Nucleus accumbens (tissue), 56 donors: Measurements from ENCODE around the gene PHAX.
"Not testable (repeated sequence)": the region's sequence is repeated elsewhere in the genome, so short reads cannot be mapped to it uniquely, and the experiment has no call there.

Experiments
- DNase-seq, 56 donors: peaks; one replicate each; lab custom pipeline; 2025; lab: John Stamatoyannopoulos, UW

PHAX gene

DNA sequence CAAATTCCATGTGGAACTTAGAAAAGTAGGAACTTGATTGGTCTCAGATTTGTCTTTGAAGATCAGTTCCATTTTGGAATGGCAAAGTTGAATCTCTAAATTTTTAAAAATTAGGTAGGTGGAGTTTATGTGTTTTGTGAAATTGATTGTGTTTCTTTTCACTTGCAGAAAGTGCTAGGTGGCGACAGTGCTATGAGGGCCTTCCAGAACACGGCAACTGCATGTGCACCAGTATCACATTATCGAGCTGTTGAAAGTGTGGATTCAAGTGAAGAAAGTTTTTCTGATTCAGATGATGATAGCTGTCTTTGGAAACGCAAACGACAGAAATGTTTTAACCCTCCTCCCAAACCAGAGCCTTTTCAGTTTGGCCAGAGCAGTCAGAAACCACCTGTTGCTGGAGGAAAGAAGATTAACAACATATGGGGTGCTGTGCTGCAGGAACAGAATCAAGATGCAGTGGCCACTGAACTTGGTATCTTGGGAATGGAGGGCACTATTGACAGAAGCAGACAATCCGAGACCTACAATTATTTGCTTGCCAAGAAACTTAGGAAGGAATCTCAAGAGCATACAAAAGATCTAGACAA lies 2.8 kb downstream of the PHAX start:
- no peak for DNase-seq

DNA sequence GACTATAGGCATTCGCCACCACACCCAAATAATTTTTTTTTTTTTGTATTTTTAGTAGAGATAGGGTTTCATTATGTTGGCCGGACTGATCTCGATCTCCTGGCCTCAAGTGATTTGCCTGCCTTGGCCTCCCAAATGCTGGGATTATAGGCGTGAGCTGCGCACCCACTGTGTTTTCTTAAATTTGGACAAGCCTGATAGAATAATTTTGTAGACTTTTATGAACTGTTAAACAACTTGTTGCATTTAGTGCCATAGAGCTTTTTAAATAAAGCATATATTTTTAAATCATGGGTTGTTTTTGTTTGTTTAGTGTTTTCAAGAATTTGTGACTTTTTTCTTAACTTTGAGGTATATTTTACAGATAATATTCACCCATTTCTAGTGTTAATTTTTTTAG lies 4.8 kb downstream of the PHAX start:
- DNase-seq, result no peak

DNA sequence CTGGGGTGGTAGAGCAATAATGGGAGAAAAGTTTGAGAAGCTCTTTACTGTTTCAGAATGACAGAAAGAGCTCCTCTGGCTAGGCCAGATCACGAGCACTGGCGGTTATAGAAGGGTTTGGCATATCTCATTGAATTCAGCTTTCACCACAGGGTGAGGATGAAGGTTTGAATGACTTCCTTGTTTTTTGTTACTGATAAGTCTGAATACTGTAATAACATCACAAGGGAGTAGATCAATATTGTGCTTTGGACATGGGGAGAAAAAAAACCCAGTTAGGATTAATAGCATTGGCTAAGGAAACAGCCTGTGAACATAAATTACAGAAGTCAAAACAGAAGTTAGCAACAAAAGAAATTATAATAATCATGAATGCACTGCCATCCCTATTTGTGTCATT lies 9.4 kb downstream of the PHAX start:
- no peak for DNase-seq

DNA sequence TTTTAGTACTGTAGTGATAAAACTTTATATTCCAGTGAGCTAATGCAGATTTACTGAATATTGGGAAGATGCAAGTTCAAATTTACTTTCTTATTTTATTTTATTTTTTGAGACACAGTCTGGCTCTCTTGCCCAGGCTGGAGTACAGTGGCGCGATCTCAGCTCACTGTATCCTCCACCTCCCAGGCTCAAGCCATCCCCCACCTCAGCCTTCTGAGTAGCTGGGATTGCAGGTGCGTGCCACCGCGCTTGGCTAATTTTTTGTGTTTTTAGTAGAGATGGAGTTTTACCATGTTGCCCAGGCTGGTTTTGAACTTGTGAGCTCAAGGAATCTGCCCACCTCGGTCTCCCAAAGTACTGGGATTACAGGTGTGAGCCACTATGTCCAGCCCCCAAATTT lies 9.9 kb downstream of the PHAX start:
- DNase-seq, result no peak

DNA sequence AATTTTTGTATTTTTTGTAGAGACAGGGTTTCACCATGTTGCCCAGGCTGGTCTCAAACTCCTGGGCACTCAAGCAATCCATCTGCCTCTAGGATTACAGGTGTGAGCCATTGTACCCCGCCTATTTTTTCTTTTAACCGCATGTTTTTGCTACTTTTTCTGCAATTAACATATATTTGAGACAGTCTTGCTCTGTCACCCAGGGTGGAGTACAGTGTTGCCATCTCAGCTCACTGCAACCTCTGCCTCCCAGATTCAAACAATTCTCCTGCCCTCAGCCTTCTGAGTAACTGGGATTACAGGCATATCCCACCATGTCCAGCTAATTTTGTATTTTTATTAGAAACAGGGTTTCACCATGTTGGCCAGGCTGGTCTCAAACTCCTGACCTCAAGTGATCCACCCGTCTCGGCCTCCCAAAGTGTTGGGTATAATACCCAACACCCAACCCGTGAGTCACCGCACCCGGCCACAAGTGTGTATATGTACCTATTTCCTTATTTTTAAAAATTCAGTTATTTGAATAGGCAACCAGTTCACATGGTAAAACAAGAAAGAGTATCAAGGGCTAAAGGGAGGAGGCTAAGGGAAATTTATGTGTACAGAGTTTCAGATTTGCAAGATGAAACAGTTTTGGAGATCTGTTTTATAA lies 13.3 kb downstream of the PHAX start:
- no peak for DNase-seq

DNA sequence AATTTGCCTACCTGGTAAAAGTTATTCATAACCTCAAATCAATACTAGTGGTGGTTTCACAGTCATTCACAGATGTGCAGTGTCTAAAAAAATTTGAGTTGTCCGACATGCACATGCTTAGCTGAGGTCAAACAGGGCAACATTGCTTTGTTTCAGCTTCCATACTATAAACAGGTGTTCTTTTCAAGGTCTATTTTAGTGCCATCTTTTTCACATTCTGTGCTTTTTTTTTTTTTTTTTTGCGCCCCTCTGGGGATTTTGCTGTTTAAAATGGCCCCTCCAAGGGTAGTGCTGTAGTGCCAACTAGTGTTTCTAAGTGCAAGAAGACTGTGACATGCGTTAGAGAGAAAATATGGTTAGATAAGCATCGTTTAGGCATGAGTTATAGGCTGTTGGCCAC lies 14.5 kb downstream of the PHAX start:
- no peak for DNase-seq

DNA sequence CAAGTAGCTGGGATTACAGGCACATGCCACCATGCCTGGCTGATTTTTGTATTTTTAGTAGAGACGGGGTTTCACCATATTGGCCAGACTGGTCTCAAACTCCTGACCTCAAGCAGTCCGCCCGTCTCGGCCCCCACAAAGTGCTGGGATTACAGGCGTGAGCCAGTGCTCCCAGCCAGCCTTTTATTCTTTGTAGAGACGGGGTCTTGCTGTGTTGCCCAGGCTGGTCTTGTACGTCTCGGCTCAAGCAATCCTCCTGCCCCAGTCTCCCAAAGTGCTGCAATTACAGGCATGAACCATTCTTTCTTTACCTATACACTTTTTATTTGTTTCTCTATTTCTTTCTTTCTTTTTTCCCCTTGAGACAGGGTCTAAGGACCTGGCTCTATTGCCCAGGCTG lies 16.9 kb downstream of the PHAX start:
- not testable (repeated sequence) for DNase-seq

DNA sequence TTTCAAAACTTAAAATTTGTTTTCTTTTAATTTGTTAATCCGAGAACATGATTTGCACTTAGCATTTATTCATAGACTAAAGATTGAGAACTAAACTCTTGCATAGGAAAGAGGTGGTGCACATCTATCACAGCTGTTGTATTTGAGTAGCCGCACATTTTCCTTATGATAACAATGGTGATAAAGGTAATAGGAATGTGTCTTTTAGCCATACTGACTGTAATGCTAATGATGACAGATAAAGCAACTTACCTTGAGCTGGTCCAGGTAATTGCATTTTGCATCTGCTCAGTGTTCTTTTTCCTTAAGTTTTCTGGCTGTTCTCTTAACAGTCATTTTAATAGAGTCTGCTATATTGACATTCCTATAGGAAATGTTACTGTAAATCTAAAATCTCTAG lies 19.0 kb downstream of the PHAX start:
- no peak for DNase-seq

DNA sequence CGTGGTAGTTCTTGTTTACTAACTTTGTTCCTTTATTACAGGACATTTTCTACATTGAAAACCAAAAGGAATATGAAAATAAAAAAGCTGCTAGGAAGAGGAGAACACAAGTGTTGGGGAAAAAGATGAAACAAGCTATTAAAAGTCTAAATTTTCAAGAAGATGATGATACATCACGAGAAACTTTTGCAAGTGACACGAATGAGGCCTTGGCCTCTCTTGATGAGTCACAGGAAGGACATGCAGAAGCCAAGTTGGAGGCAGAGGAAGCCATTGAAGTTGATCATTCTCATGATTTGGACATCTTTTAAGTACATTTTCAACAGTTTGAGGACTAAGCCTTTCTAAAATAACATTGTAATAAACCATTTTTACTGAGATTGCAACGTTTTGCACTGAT lies 23.8 kb downstream of the PHAX start:
- DNase-seq, result no peak

DNA sequence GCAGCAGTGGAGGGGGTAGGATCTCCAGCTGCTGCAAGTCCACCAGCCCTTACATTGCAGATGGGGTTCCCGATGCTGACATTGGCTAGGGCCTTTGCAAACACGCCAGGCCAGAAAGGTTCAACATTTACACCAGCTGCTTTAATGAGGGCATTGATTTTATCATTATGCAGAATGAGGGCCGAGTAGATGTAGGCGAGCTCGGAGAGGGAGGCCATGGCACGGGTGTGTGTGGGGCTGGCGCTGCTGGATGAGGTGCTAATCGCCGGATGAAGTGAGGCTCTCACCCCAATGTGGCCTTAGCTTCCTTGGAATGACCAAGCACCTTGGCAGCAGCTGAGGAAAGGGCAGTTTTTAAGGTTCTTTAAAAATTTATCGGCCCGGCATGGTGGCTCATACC lies 27.4 kb downstream of the PHAX start:
- DNase-seq, result no peak

DNA sequence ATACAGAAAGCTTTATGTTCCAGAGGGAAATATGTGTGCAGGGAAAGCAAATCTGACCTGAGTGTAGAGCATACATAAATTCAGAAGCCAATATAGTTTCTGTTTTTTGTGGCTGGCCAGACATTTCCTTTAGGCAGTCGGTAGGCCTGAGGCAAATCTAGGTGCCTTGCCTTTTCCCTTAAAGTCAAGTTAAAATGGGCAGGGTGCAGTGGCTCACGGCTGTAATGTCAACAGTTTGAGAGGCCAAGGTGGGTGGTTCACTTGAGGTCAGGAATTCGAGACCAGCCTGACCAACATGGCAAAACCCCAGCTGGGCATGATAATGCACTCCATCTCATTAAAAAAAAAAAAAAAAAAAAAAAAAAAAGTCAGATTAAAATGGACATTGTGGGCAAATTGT lies 31.2 kb downstream of the PHAX start:
- no peak for DNase-seq

DNA sequence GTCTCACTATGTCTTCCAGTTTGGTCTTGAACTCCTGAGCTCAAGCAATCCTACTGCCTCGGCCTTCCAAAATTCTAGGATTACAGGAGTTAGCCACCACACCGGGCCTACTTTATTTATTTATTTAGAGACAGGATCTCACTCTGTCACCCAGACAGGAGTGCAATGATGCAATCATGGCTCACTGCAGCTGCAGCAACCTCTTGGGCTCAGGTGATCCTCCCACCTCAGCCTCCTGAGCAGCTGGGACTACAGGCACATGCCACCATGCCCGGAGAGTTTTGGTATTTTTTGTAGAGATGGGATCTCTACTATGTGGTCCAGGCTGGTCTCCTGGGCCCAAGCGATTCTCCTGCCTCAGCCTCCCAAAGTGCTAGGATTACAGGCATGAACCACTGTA lies 32.8 kb downstream of the PHAX start:
- no peak for DNase-seq

DNA sequence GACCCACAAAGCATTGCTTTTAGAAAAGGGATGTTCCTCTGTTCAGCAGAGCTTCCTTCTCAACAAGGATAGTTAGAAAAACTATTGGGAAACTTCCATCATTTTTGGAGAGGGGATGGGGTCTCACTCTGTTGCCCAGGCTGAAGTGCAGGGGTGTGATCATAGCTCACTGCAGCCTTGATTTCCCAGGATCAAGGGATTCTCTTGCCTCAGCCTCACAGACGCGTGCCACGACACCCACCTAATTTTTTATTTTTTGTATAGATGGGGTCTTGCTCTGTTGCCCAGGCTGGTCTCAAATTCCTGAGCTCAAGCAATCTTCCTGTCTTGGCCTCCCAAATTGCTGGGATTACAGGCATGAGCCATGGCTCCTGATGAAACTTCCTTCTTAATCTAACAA lies 34.8 kb downstream of the PHAX start:
- DNase-seq, result no peak

DNA sequence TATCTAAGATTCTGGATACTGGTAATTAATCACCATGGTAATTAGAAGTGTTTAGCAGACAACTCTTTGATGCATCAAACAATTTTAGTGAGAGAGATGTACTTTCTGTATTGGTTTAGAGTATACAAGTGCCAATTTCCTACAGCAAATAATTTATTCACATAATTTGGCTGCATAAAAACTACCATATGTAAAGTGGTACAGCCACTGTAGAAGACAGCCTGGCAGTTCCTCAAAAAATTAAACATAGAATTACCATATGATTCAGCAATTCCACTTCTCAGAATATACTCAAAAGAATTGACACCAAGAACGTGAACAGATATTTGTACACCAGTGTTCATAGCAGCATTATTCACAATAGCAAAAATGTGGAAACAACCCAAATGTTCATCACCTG lies 36.2 kb downstream of the PHAX start:
- no peak for DNase-seq

DNA sequence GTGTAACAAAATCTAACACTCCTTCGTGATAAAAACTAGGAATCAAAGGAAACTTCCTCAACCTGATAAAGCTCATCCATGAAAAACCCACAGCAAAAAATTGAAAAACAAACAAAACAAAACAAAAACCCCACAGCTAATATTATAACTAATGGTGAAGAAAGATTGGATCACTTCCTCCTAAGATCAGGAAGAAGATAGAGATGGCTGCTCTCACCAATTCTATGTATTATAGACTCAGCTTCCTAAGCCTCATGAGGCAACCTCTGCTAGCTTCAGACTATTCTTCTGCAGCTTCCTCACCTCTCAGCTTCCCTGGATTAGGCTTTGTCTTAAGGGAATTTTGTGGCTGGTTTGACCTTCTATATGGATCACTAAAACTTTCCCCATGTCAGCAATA lies 40.1 kb downstream of the PHAX start:
- no peak for DNase-seq

DNA sequence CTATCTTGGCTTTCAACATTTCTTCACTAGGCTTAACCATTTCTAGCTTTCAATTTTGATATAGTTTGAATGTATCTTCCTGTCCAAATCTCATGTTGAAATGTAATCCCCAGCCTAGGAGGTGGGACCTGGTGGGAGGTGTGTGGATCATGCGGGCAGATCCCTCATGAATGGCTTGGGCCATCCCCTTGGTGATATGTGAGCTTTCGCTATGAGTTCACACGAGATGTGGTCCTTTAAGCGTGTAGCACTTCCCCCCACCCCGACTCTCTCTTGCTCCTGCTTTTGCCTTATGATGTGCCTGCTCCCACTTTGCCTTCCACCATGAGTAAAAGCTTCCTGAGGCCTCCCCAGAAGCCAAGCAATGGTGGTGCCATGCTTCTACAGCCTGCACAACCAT lies 40.6 kb downstream of the PHAX start:
- no peak for DNase-seq

DNA sequence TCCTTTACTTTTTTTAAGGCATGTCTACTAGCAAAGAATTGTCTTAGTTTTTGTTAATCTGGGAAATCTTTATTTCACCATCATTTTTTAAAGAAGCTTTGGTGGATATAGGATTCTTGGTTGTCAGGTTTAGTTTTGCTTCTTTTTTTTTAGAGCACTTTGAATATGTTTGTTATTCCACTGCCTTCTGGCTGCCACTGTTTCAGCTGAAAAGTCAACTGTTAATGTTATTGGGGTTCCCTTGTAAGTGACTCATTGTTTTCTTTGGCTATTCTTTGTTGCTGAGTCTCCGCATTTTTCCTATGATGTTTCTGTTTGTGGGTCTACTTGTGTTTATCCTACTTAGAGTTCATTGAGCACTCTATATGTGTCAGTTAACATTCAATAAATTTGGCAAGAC lies 44.4 kb downstream of the PHAX start:
- no peak for DNase-seq

DNA sequence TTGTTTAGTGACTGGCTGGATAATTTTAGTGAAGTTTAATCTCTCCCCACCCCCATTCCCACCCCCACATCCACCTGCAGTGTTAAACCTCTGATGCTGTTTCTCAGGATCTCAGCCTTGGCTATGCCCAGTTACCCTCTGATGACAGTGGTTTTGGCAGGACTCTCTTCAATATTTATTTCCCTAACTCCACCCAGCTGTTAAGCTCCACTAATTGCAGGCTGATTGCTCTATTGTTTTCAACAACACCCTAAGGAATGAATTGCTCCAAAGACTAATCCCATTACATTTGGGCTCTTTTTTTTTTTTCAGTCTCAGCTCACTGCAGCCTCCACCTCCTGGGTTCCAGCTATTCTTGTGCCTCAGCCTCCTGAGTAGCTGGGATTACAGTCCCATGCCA lies 46.3 kb downstream of the PHAX start:
- no peak for DNase-seq

DNA sequence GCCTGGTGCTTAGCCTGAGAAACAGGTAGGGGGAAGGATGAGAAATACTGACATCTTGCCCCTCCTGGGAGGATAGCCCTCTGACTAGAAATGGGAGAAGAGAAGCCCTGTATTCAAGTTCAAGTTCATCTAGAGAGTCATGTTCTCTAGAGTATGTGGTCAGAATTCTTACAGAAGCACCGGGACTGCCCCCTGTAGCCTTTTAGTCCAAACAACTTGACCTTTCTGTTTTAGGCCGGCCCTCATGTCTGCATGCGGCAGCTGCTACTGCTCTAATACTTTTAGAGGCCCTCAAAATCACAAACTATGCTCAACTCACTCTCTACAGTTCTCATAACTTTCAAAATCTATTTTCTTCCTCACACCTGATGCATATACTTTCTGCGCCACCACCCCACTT lies 47.7 kb downstream of the PHAX start:
- DNase-seq, result no peak

DNA sequence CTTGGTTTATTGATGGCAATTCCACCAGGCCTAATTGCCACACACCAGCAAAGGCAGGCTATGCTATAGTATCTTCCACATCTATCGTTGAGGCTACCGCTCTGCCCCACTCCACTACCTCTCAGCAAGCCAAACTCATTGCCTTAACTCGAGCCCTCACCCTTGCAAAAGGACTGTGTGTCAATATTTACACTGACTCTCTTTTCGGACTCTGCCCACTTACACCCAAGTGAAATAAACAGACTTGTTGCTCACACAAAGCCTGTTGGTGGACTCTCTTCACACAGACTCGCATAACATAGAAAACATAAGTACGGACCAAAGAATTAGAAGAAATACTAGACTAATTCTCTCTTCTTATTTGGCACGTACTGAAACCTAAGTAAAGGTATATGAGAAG lies 48.3 kb downstream of the PHAX start:
- not testable (repeated sequence) for DNase-seq

DNA sequence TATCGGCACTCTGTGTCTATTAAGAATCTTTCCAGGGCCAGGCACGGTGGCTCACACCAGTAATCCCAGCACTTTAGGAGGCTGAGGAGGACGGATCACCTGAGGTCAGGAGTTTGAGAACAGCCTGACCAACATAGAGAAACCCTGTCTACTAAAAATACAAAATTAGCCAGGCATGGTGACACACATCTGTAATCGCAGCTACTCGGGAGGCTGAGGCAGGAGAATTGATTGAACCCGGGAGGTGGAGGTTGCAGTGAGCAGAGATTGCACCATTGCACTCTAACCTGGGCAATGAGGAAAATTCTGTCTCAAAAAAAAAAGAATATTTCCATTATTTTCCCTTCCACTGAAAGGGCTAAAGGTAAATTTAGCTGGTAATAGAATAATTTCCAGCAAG lies 49.0 kb downstream of the PHAX start:
- not testable (repeated sequence) for DNase-seq

DNA sequence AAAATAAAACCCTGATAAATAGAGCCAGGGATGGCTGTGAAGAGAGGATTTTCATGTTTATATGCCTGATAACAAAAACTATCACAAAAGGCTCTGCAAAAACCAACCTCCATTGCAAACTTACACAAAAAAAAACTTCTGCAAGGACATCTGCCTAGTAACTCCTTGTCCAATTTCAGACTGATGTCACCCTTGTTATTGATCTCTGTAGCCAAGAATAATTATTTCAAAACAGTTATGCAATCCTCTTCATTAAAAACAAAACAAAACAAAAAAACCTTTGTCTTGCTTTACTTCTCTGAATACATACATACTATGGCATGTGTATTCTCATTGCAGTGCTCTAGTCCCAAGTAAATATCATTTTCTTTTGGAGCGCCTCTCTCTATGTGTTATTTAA lies 49.7 kb downstream of the PHAX start:
- DNase-seq, result no peak

DNA sequence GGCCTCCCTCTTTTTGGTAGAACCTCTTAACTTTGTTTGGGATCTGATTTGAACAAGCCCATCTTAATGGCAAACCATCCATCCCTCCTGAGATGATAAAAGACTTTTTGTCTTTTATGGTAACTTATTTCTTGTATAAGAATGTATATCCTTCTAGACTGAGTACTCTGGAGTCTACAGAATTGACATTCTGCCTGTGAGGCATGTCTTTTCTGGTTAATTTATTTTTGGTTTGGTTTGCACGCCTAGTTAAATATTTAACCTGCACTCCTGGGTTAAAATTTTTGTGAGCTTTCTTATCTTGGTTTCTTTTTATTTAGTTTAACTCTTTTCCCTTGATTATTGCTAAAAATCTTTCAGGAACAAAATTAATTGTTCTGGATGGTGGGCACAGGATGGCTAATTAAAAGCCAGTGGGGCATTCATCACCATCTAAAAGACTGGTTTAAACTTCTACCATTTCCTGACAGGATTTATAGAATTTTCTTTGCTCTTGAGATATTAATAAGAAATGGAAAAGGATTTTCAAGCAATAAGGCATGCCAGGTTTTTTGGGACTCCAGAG lies 50.3 kb downstream of the PHAX start:
- DNase-seq, result no peak
